GM18507 (cell line): Measurements from ENCODE around the gene CFAP90.

Experiments used
- DNase-seq: peaks from one replicate; pipeline ENCODE4 v3.0.0; 2011; ENCODE audit warnings: low read depth; ENCODE audit not compliant: insufficient read length; ENCODE audit errors: extremely low spot score
- FAIRE-seq: peaks from 2 replicates; lab custom pipeline; 2011; peaks lifted over from hg19 to GRCh38; lab: Jason Lieb, UNC

The CFAP90 gene, protein sequence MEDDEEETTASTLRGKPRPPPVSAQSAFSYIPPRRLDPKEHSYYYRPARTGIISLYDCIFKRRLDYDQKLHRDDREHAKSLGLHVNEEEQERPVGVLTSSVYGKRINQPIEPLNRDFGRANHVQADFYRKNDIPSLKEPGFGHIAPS

DNA sequence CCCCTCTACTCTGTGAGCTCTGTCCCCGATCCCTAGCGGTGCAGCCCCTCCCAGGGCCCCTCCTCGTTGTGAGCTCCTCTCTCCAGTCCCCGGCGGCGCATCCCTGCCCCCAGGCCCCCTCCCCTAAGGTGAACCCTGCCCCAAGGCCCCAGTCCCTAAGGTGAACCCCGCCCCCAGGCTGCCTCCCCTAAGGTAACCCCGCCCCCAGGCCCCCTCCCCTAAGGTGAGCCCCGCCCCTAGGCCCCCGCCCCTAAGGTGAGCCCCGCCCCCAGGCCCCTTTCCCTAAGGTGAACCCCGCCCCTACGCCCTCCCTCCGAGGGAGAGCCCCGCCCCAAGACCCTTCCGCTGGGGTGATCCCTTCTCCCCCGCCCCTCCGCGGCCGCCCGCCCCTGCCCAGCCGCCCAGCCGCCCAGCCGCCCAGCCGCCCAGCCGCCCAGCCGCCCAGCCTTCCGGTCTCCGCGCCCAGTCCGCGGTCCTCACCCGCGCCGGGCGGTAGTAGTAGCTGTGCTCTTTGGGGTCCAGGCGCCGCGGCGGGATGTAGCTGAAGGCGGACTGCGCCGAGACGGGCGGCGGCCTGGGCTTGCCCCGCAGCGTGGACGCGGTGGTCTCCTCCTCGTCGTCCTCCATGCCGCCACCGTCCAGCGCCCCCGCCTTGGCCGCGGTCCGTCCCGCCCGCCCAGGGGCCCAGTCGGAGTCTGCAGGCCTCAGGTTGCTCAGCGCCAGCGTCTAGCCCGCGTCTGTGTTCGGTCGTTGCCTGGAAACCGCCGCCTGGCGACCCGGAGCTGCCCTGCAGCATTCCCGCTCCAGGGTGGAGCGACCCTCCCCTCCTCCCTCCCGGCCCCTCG lies at the start of gene CFAP90:
CFAP90 (minus strand) TSS at position 739 of the 845 bp plus-strand sequence; CDS start at position 627, 112 bp downstream.
- no peak for FAIRE-seq
- no peak for DNase-seq

DNA sequence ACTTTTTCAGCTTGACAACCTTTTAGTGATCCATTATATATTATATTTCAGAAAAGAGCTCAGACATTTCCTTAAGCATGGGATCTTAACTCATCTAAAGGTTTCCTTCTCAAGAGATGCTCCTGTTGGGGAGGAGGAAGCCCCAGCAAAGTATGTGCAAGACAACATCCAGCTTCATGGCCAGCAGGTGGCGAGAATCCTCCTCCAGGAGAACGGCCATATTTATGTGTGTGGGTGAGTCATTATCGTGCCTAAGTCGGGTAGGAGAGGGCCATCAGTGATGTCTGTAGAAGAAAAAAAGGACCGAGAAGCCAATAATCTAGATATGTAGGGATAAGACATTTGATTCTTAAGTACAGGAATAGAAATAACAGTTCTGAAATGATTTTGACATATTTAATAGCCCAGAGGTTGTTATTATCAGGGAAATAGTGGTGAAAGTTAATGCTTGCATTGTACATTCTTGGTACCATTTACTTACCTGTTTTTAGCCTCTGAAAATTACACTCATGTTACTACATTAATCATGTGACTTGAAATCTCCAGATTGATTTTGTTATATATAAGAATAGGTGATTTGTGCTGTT lies 46.2 kb upstream of the CFAP90 start:
- DNase-seq (no peak), FAIRE-seq (peak; percentile 12)

DNA sequence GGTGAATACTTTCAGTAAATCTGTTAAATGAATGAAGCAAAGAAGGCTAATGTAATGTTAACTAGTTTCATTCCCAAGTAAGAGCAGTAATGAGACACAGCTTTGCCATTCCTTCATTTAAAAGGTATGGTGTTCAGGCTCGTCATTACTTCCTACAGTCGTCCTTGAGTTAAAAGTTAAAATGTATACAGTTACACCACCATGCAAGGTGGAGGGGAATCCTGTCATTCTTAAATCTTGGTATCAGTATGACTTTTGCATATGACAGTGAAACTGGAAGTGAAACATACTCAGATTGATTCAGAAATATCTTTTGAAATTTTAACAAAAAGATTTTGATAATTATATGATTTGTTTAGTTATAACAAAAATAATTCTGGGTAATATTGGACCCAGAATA lies 43.9 kb upstream of the CFAP90 start:
- FAIRE-seq, result peak; percentile 46

DNA sequence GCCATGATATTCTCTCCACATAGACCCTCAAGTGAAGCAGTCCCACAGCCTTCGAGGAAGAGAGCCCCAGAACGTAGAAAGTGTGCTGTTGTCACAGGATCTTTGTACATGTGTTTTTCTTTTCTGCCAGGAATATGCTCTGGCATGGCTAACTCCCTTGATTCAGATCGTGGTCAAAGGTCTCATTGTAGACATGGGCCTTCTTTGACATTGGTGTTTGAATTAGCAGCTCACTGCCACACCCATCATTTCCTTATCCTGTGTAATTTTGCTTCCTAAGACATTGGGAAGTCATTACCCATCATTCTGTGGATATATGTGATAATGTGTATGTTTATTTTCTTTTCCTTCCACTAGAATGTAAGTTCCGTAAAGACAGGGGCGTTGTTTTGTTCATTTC lies 43.5 kb upstream of the CFAP90 start:
- DNase-seq (no peak), FAIRE-seq (no peak)

More for the DNA sequence above, 43.9 kb upstream of the CFAP90 start:
- DNase-seq, result no peak

DNA sequence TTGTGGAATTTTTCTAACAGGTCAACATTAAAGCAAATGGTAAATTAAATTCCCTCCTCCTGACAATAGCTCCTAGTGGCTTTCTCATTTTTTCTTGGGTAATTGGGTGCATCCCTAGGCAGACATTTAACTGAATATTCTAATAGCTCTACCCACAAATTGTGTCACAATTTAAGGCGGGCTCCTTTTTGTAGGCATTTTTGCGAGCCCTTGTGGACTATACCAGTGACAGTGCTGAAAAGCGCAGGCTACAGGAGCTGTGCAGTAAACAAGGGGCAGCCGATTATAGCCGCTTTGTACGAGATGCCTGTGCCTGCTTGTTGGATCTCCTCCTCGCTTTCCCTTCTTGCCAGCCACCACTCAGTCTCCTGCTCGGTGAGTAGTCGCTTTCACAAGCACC lies 38.0 kb upstream of the CFAP90 start:
- no peak for FAIRE-seq
- DNase-seq, result no peak

DNA sequence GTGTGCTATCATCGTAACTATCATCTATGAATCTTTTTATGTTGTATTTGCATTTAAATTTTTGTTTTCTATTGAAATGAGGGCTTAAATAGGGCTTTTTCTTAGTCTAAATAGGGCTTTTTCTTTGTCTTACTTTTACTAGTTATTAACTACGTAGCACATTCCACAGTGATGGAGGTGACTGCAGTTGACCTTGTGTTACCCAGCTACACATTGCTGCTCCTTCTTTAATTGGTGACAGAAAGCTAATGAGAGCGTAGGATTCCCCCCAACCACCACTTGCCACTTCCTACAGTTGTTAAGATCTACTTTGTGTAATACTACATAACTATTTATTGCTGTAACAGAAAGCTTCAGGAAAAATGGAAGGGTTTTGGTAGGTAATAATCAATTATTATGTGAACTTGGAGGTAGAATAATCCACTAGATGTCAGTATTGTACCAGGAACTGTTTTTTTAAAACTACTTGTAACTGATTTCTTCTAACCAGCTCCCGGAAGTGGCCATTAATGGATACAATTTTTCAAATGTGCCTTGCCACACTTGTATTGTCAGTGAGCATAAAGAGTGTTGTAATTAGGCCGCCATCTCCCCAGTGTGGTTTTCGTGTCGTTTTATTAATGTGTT lies 36.0 kb upstream of the CFAP90 start:
- DNase-seq, result no peak
- FAIRE-seq, result peak; percentile 52

DNA sequence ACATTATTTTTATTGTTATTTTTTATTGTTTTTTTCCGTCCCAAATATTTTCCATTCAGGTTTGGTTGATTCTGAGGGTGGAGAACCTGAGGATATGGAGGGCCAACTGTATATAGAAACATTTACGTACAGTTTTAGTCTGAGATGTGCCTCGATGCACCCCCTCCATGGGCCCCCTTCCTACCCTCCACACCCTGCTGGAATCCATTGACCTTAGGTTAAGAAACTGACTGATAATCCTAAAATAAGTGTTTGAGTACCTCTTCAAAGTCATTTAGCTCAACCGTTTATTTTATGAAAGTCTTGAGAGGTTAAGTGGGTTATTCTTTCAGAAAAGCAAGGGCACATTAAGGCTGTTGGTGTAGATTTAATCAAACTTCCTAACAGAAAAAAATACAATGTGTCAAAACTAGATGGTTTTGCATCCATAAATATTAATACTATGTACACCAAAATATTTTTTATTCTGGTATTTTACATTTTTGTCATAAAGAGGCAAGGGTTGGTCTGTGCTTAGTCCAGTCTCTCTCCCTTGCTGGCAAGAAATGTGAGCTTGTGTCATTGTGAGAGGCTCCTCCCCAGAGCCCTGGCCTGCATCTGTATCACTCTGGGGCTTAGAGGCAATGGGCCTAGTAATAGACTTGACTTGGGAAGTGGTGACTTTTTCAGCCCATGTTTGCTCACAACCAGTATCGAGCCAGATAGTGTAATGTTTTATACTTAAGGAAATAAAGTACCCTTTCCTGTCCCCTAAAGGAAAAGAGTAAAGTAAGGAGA lies 33.7 kb upstream of the CFAP90 start:
- DNase-seq (no peak), FAIRE-seq (no peak)

DNA sequence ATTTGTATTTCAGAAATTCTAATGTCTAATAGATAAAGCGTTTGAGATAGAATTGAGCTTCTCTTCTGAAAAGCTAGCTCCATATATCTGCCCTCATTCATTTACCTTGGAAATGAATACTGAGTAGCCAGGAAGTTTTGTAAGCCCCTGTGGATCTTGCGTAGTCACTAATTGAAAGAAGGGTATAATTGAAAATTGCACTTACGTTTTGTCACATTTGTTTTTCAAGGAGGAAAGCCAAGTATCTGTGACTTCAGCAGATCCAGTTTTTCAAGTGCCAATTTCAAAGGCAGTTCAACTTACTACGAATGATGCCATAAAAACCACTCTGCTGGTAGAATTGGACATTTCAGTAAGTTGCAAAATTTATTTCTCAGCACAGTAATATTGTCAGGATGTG lies 32.0 kb upstream of the CFAP90 start:
- DNase-seq, result no peak

DNA sequence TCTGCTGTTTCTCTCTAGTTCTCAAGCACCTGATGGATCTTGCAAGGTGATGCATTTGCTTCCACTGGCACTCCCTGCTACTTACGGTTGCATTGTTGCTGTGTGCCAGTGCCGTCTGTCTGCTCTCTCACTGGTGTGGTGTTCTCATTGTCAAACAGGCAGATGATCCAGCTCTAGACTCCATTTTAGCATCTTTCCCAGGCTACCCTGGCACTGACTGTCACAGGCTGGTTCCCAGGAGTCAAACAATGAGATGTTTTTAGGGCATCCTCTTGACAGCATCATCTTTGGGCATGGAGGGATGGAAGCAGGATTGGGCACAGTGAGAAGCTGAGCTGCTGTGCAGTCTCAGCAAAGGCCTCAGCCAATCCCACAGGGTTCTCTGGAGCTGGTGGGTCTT lies 30.9 kb upstream of the CFAP90 start:
- FAIRE-seq (no peak), DNase-seq (no peak)

More for the DNA sequence above, 32.0 kb upstream of the CFAP90 start:
- no peak for FAIRE-seq

DNA sequence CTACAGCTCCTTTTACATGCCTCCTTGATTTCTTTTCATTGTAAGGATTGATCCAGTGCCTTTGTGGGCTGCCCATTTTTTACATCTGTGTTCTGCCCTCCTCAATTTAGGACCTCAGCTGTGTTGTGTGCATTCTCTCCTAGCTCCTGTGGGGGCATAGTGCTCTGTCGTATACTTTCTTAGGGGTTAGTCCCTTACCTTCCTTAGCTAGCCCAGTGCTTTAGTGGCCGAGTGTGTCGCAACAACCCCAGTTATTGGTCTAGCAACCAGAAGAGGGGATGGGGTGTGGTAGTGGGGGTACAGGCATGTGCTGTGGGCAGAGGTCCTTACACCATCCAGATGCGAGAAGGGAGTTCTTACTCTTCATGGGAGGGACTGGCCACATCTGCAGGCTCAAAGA lies 30.2 kb upstream of the CFAP90 start:
- DNase-seq, result no peak
- FAIRE-seq, result no peak

DNA sequence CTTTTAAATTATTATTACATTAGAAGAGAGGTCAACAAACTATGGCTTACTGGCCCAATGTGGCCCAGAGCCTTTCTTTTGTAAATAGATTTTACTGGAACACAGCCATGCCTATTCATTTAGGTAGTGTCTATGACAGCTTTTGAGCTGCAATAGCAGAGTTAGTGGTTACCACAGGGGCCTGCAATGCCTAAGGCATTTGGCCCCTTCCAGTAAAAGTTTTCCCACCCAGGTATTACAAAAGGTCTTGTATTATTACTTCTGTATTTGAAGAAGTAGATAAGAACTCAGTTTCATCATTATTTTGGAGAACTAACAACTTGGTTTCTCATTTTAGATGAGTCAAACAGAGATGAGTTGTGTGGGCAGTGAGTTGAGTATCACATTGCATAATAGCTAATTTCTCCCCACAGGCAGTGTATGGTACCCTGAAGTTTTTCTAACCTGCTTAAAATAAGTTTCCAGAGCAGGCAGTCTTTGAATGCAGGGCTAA lies 27.5 kb upstream of the CFAP90 start:
- FAIRE-seq (peak; percentile 65), DNase-seq (no peak)

DNA sequence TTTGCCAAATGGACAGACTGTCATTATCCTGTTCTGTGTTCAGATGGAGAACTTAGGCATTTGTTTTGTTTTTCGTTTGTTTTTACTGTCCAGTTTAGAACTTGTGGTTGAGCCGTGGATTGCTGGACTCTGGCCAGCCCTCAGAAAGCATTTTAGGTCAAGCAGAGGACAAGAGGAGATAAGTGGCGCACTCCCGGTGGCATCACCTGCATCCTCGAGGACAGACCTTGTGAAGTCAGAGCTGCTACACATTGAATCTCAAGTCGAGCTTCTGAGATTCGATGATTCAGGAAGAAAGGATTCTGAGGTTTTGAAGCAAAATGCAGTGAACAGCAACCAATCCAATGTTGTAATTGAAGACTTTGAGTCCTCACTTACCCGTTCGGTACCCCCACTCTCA lies 26.9 kb upstream of the CFAP90 start:
- DNase-seq (no peak), FAIRE-seq (no peak)

DNA sequence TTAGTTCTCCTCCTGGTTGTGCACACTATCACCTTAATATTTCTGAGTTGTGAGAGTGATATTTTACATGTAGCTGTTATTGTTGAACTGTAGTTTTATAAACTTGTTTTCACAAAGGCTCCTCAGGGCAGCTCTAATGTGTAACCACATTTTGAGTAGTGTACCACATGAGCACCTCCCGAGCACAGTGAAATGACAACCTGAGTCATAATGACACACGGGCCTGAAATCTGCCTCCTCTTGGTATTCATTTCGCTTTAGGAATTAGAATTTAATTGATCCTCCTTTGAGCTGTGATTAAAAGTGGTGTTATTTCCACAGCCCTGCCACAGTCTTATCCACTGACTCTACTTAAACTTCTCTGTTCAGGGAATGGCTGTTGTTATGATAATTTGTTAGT lies 25.9 kb upstream of the CFAP90 start:
- FAIRE-seq, result no peak
- no peak for DNase-seq

DNA sequence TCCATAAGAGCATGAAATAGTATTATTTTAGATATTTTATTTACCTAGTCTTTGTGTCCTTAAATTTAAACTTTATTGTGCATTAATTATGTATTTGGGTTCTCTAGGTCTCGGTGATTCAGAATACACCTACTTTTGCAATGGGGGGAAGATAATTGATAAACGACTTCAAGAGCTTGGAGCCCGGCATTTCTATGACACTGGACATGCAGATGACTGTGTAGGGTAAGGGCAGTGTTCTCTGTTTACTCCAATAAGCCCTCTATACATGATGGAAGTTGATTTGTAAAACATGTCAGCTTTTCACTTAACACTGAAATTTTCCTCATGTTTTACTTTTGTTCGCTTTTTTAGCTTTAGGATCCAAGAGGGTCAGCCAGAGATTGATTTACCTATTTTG lies 24.2 kb upstream of the CFAP90 start:
- DNase-seq, result no peak
- FAIRE-seq, result no peak

DNA sequence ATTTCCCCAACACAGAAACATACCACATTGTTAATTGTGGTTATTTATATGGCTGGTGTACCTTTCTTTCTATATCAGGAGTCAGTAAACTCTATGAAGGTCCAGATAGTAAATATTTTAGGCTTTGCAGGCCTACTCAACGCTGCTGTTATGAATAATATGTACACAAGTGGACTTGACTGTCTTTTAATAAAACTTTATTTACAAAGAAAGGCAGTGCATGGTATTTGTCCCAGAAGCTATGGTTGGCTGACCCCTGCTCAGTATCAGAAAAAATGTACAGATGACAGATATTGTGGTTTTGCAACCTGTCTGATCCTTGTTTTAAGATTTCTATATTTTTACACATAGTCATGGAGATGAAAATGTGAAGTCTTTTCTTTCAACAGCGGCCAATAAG lies 23.7 kb upstream of the CFAP90 start:
- no peak for DNase-seq
- no peak for FAIRE-seq

DNA sequence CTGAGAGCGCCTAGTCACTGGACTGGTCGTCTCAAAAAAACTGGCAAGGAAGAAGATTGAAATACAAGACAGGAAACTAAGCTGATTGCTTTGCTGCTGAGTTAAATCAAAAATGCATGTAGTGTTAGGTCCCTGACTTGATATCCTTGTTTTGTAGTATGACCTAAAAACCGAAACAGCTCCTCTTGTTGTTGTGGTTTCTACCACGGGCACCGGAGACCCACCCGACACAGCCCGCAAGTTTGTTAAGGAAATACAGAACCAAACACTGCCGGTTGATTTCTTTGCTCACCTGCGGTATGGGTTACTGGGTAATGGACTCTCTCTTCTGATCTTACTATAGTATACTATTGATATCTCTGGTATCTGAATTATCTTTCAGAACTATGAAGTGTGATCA lies 22.3 kb upstream of the CFAP90 start:
- FAIRE-seq (peak; percentile 49), DNase-seq (no peak)

DNA sequence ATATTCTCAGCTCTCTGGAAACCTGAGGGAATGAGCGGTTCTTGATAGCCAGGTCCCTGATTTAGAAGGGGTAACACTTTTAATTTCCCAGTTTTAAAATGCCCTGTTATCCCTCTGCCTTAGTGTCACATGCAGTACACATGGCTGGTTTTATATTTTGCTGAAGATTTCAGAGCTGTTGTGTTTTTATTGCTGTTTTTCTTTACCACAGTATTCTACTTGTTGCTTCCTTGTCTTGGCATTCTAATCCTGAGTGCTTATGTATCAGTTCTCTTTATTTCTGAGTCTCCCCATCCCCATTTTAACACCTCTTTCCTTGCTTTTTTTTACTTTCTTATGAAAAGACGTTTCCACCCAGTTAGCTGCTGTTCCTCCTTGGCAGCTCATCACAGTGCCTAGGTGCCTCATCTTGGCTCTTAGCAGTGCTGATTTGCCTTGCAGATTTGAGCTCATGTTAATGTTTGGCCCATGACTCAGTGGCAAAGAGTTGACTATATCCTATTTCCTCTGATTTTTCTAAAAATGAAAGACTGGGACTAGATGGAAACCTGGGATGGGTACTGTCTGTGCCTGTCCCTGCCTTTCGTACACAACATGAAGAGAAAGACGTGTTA lies 21.7 kb upstream of the CFAP90 start:
- no peak for DNase-seq

DNA sequence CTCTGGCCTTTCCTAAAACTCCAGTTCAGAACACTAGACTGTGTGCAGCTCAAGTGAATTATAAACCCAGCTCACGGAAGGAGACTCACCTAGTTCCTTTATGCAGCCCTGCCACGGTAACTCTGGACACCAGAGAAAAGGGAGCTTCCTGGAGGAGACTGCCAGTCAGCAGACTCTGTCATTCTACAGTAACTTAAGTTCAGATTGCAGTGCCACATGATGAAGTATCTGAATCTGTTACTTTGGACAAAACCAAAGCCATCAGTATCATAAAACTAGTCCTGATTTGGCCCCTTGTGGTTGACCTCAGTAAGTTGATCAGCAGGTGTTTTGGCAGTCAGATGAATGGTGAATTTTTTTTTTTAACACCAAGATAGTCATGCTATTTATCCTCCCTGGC lies 20.7 kb upstream of the CFAP90 start:
- FAIRE-seq (peak; percentile 69), DNase-seq (no peak)

More for the DNA sequence above, 21.7 kb upstream of the CFAP90 start:
- FAIRE-seq, result no peak

DNA sequence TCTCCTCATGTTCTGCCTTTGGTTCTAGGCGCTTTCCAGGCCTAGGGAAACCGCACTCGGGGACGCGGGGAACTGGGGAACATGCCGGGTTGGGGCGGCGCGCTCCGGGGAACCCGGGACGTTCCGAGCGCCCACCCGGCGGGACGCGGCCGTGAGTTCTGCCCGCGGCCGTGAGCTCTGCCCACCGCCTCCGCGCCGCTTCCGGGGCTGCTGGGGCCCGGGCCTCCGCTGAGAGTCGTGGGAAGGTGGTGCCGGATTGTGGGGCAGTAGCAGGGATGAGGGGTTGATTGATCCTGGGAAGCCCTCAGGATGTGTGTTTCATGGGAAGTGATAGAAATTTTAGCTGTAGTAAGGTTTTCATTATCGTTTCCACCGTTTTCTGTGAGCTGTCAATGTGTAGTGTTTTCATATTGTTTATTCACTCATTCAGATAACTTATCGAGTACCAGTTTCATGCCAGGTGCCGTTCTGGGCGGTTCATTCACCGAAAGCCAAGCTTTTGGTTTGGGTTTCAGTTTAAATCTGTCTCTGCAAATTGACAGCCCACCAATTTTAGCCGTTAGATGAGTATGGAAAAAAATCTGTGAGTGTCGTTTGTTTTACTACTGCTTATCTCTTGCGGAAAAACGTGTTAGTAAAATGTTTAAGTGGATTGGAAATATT lies 18.7 kb upstream of the CFAP90 start:
- DNase-seq, result no peak
- peak; percentile 75 for FAIRE-seq
